Common myeloid progenitor, CD34-positive (primary cell): ENCODE measurements around the gene CD40LG.

Experiments
- CTCF ChIA-PET: fragments of 350-600 bp; sonication (Branson Sonifier 250); formaldehyde crosslinking; loops from one replicate; lab custom pipeline; 2021; ENCODE audit warnings: antibody characterized with exemption; lab: Charles Lee
- POLR2A ChIA-PET: fragments of 350-600 bp; sonication (Branson Sonifier 250); formaldehyde crosslinking; loops from one replicate; lab custom pipeline; 2021; ENCODE audit warnings: antibody characterized with exemption; lab: Charles Lee
- DNase-seq, 3 donors: peaks; one replicate each; pipeline versions ENCODE4 v3.0.0 to v3.0.0-alpha.2; 2013
- H3K27ac ChIP-seq, 2 experiments: 1 replicate in 1 of 2; 2 replicates in 1 of 2; pipeline ENCODE4 v1.7.0; 2013; ENCODE audit warnings: inconsistent platforms in 2 of 2, low read length in 2 of 2, mild to moderate bottlenecking in 2 of 2, low read depth in 1 of 2, moderate library complexity in 1 of 2; ENCODE audit not compliant: severe bottlenecking in 2 of 2, insufficient read depth in 1 of 2, poor library complexity in 1 of 2
- H3K27me3 ChIP-seq, 5 experiments: replicated peaks in 2 of 5; 1 replicate in 3 of 5; 2 replicates in 2 of 5; pipeline versions ENCODE4 v1.6.1 to v1.7.0; 2013; ENCODE audit warnings: low read length in 4 of 5, mild to moderate bottlenecking in 2 of 5, moderate library complexity in 2 of 5, inconsistent platforms in 1 of 5; ENCODE audit not compliant: insufficient read depth in 5 of 5, control insufficient read depth in 4 of 5
- H3K36me3 ChIP-seq, 4 experiments: 1 replicate in 2 of 4; 2 replicates in 2 of 4; pipeline versions ENCODE4 v1.6.1 to v1.7.0; 2013; ENCODE audit warnings: low read length in 3 of 4, control low read depth in 1 of 4, mild to moderate bottlenecking in 1 of 4; ENCODE audit not compliant: control insufficient read depth in 4 of 4, insufficient read depth in 4 of 4
- H3K4me1 ChIP-seq, 4 experiments: 1 replicate in 3 of 4; 2 replicates in 1 of 4; pipeline versions ENCODE4 v1.6.1 to v1.7.1; 2013; ENCODE audit warnings: low read length in 3 of 4, mild to moderate bottlenecking in 3 of 4, control low read depth in 1 of 4, inconsistent platforms in 1 of 4, moderate library complexity in 1 of 4; ENCODE audit not compliant: control insufficient read depth in 4 of 4, insufficient read depth in 4 of 4; ENCODE audit errors: control extremely low read depth in 1 of 4
- H3K4me3 ChIP-seq, 7 experiments: 1 replicate in 4 of 7; 2 replicates in 3 of 7; pipeline versions ENCODE4 v1.5.1 to v1.7.0; 2013; ENCODE audit warnings: mild to moderate bottlenecking in 7 of 7, low read length in 6 of 7, moderate library complexity in 6 of 7, inconsistent platforms in 2 of 7, low read depth in 2 of 7, control low read depth in 1 of 7; ENCODE audit not compliant: insufficient read depth in 4 of 7, control insufficient read depth in 1 of 7; ENCODE audit errors: extremely low read depth in 1 of 7
- H3K9me3 ChIP-seq, 5 experiments: 1 replicate in 4 of 5; 2 replicates in 1 of 5; pipeline versions ENCODE4 v1.6.1 to v1.7.1; 2013; ENCODE audit warnings: low read length in 4 of 5, mild to moderate bottlenecking in 2 of 5, inconsistent platforms in 1 of 5, low read depth in 1 of 5, moderate library complexity in 1 of 5; ENCODE audit not compliant: control insufficient read depth in 4 of 5, insufficient read depth in 2 of 5; ENCODE audit errors: control extremely low read depth in 1 of 5
- WGBS: methylation state at CpG from one replicate; pipeline ENCODE4 v1.1.5; 2013; ENCODE audit not compliant: insufficient coverage; 5-methylcytosine and 5-hydroxymethylcytosine counted together

Gene CD40LG

GRCh38 chrX:136667446-136668168 lies 19.6 kb downstream of the CD40LG start:
- no peak overlapping the region for H3K4me3 ChIP-seq
- 79% methylated on average over 7 of the region's 10 CpGs for WGBS
- peaks cover 0 to 11% (median 4%) of the 10 kb centered on the region in 5 experiments for H3K9me3 ChIP-seq
- no peak for DNase-seq
- ChIA-PET CTCF (no interaction called here), POLR2A (no interaction called here)
- H3K4me1 ChIP-seq = no peaks in the 10 kb centered on the region
- no peak overlapping the region for H3K27ac ChIP-seq
- H3K27me3 ChIP-seq = peaks cover 0 to 7% (median 0%) of the 10 kb centered on the region in 5 experiments
- peaks cover 13 to 89% (median 41%) of the 10 kb centered on the region in 4 experiments for H3K36me3 ChIP-seq

GRCh38 chrX:136671006-136671610 lies 23.1 kb downstream of the CD40LG start:
- CTCF ChIA-PET = interaction anchor here (1.0 to 1.2 kb wide), 2 partner anchors 24 to 93 kb away, joined by 3 read pairs; no protein-coding TSS in a partner anchor
- Histone ChIP-seq H3K4me1 (no peaks in the 10 kb centered on the region), H3K9me3 (peaks cover 0 to 2% (median 0%) of the 10 kb centered on the region in 5 experiments), H3K36me3 (peaks cover 17 to 84% (median 37%) of the 10 kb centered on the region in 4 experiments), H3K27ac (no peak overlapping the region), H3K4me3 (no peak overlapping the region), H3K27me3 (peaks cover 0 to 7% (median 0%) of the 10 kb centered on the region in 5 experiments)
- WGBS = no CpG with 5 or more reads among the region's 3 CpGs
- no peak for DNase-seq
- POLR2A ChIA-PET = no interaction called here

- no peak for DNase-seq
- POLR2A ChIA-PET = no interaction called here
- Histone ChIP-seq H3K27ac (no peak overlapping the region), H3K9me3 (no peaks in the 10 kb centered on the region), H3K36me3 (peaks cover 12 to 69% (median 18%) of the 10 kb centered on the region in 4 experiments), H3K4me1 (no peaks in the 10 kb centered on the region), H3K27me3 (no peaks in the 10 kb centered on the region), H3K4me3 (no peak overlapping the region)
- CTCF ChIA-PET = interaction anchor here (0.9 to 1.3 kb wide), 2 partner anchors 9 to 21 kb away, joined by 3 to 4 read pairs; no protein-coding TSS in a partner anchor
- WGBS = 79% methylated on average over 1 of the region's 5 CpGs
Measured at GRCh38 chrX:136674270-136674985, 26.5 kb downstream of the CD40LG start.

GRCh38 chrX:136679531-136679930 lies 31.6 kb downstream of the CD40LG start:
- no peak overlapping the region for H3K4me3 ChIP-seq
- no peak for DNase-seq
- WGBS = 67% methylated on average over 4 of the region's 6 CpGs

GRCh38 chrX:136684120-136684519 lies 36.2 kb downstream of the CD40LG start:
- Histone ChIP-seq H3K27me3 (no peaks in the 10 kb centered on the region), H3K4me3 (no peak overlapping the region), H3K4me1 (no peaks in the 10 kb centered on the region), H3K9me3 (no peaks in the 10 kb centered on the region), H3K36me3 (peaks cover 4 to 77% (median 28%) of the 10 kb centered on the region in 4 experiments), H3K27ac (no peak overlapping the region)
- WGBS = 76% methylated on average over 4 of the region's 5 CpGs
- DNase-seq = no peak
- ChIA-PET CTCF (interaction anchor here (1.0 kb wide), 1 partner anchor 11 kb away, joined by 3 read pairs; no protein-coding TSS in a partner anchor), POLR2A (no interaction called here)

More at GRCh38 chrX:136679531-136679930, 31.6 kb downstream of the CD40LG start:
- H3K9me3 ChIP-seq = no peaks in the 10 kb centered on the region
- no peaks in the 10 kb centered on the region for H3K4me1 ChIP-seq
- no peaks in the 10 kb centered on the region for H3K27me3 ChIP-seq
- POLR2A ChIA-PET = no interaction called here
- H3K36me3 ChIP-seq = peaks cover 4 to 73% (median 21%) of the 10 kb centered on the region in 4 experiments
- no peak overlapping the region for H3K27ac ChIP-seq
- CTCF ChIA-PET = interaction anchor here (1.2 kb wide), 1 partner anchor 71 kb away, joined by 5 read pairs; no protein-coding TSS in a partner anchor

- WGBS = no CpG with 5 or more reads among the region's 1 CpG
- Histone ChIP-seq H3K4me1 (peaks cover 0 to 6% (median 0%) of the 10 kb centered on the region in 4 experiments), H3K9me3 (no peaks in the 10 kb centered on the region), H3K4me3 (no peak overlapping the region), H3K36me3 (peaks cover 6 to 55% (median 19%) of the 10 kb centered on the region in 4 experiments), H3K27me3 (no peaks in the 10 kb centered on the region), H3K27ac (no peak overlapping the region)
- DNase-seq = no peak
- POLR2A ChIA-PET = no interaction called here
- CTCF ChIA-PET = no interaction called here
Measured at GRCh38 chrX:136687457-136687856, 39.5 kb downstream of the CD40LG start.
